ENCODE data around the gene KCNF1.

- TF ChIP-seq POLR2A (IDR thresholded peaks at IDR 0.05) (no peak), CTCF (IDR thresholded peaks at IDR 0.05) (no peak)
These were observed 13.8 kb upstream of the KCNF1 start for GRCh38 chr2:10897956-10898355.
